Measurements from ENCODE around the gene SRRM2.
"Not testable (repeated sequence)": the region's sequence is repeated elsewhere in the genome, so short reads cannot be mapped to it uniquely, and the experiment has no call there.

The SRRM2 gene

GRCh38 chr16:2715519-2715918 lies 36.9 kb upstream of the SRRM2 start:
- DNase-seq = no peak

GRCh38 chr16:2715966-2716885 lies 36.2 kb upstream of the SRRM2 start:
- no peak for DNase-seq

- no peak for DNase-seq
Observed at GRCh38 chr16:2716948-2717347, 35.5 kb upstream of the SRRM2 start.

- no peak for DNase-seq
Observed at GRCh38 chr16:2717383-2718263, 34.8 kb upstream of the SRRM2 start.

GRCh38 chr16:2719328-2720063 lies 32.9 kb upstream of the SRRM2 start:
- DNase-seq = no peak

- DNase-seq = no peak
Observed at GRCh38 chr16:2720064-2720457, 32.4 kb upstream of the SRRM2 start, which contains the start of gene PRSS27. Gene PRSS27, minus strand, starts transcription at chr16:2720224. Its CDS starts 64 bp downstream, at chr16:2720160.

GRCh38 chr16:2720719-2721633 lies 31.5 kb upstream of the SRRM2 start:
- peak; percentile 51 for DNase-seq

- not testable (repeated sequence) for DNase-seq
Observed at GRCh38 chr16:2721634-2722173, 30.7 kb upstream of the SRRM2 start.

GRCh38 chr16:2724088-2724676 lies 28.3 kb upstream of the SRRM2 start:
- DNase-seq = no peak

- no peak for DNase-seq
Observed at GRCh38 chr16:2724816-2725348, 27.6 kb upstream of the SRRM2 start.

GRCh38 chr16:2726923-2727322 lies 25.5 kb upstream of the SRRM2 start:
- DNase-seq = no peak

GRCh38 chr16:2728034-2728433 lies 24.4 kb upstream of the SRRM2 start:
- no peak for DNase-seq

GRCh38 chr16:2734844-2735515 lies 17.5 kb upstream of the SRRM2 start:
- DNase-seq = no peak

- DNase-seq = no peak
Observed at GRCh38 chr16:2736476-2737237, 15.8 kb upstream of the SRRM2 start.

GRCh38 chr16:2737238-2737605 lies 15.2 kb upstream of the SRRM2 start:
- DNase-seq = no peak

- DNase-seq = no peak
Observed at GRCh38 chr16:2737895-2738418, 14.5 kb upstream of the SRRM2 start.

GRCh38 chr16:2738615-2739014 lies 13.8 kb upstream of the SRRM2 start:
- no peak for DNase-seq

- DNase-seq = no peak
Observed at GRCh38 chr16:2739625-2740430, 12.6 kb upstream of the SRRM2 start.
